SU-DHL-6 (cell line): Measurements from ENCODE around the gene TNS3.

ENCODE experiments used
- EZH2phosphoT487 ChIP-seq: fragments of 200-600 bp; sonication (generic), shearing (Covaris generic); conservative IDR thresholded peaks from 2 replicates; pipeline ENCODE4 v1.6.1; 2018; ENCODE audit warnings: mild to moderate bottlenecking, antibody characterized with exemption, low read length, moderate library complexity, mixed read lengths
- TF ChIP-seq, protein P1 (sequence below): fragments of 200-600 bp; sonication (generic); IDR thresholded peaks from one replicate; pipeline ENCODE4 v1.5.1; 2017; ENCODE audit warnings: antibody characterized with exemption, mild to moderate bottlenecking, low read length, moderate library complexity; ENCODE audit not compliant: insufficient read depth, poor library complexity, severe bottlenecking

GRCh38 chr7:47531584-47532492, 50.1 kb downstream of the TNS3 start:
- TF ChIP-seq, protein P1, sequence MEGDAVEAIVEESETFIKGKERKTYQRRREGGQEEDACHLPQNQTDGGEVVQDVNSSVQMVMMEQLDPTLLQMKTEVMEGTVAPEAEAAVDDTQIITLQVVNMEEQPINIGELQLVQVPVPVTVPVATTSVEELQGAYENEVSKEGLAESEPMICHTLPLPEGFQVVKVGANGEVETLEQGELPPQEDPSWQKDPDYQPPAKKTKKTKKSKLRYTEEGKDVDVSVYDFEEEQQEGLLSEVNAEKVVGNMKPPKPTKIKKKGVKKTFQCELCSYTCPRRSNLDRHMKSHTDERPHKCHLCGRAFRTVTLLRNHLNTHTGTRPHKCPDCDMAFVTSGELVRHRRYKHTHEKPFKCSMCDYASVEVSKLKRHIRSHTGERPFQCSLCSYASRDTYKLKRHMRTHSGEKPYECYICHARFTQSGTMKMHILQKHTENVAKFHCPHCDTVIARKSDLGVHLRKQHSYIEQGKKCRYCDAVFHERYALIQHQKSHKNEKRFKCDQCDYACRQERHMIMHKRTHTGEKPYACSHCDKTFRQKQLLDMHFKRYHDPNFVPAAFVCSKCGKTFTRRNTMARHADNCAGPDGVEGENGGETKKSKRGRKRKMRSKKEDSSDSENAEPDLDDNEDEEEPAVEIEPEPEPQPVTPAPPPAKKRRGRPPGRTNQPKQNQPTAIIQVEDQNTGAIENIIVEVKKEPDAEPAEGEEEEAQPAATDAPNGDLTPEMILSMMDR = no peak
- TF ChIP-seq EZH2phosphoT487 = no peak
